Measurements from ENCODE around the gene CAMTA1.

CAMTA1 gene

DNA sequence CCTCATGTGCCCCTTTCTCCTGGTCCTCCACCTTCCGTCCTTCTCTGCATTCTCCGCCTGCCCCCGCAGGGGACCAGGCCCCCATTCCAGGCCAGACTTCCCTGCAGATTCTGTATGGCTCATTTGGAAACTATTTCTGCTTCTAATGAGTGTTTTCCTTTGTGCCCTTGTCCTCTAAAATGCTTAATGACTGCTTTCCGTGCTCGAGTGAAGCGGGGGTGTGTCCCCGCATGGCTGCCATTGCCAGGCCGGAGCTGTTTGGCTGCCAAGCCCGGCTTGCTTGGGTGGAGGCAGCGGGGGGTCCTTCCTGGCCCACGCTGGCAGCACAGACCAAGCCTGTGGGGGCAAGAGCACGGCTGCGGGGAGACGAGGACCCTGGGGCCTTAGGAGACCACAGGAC, 686.6 kb downstream of the CAMTA1 start:
- Histone ChIP-seq H3K36me3 (ENCODE audit: control insufficient read depth, insufficient read depth, low read length) (no peaks in the 10 kb centered on the region), H3K9ac (ENCODE audit: low read length) (no peak overlapping the region), H3K27me3 (ENCODE audit: control insufficient read depth, insufficient read depth, low read length) (no peaks in the 10 kb centered on the region)

DNA sequence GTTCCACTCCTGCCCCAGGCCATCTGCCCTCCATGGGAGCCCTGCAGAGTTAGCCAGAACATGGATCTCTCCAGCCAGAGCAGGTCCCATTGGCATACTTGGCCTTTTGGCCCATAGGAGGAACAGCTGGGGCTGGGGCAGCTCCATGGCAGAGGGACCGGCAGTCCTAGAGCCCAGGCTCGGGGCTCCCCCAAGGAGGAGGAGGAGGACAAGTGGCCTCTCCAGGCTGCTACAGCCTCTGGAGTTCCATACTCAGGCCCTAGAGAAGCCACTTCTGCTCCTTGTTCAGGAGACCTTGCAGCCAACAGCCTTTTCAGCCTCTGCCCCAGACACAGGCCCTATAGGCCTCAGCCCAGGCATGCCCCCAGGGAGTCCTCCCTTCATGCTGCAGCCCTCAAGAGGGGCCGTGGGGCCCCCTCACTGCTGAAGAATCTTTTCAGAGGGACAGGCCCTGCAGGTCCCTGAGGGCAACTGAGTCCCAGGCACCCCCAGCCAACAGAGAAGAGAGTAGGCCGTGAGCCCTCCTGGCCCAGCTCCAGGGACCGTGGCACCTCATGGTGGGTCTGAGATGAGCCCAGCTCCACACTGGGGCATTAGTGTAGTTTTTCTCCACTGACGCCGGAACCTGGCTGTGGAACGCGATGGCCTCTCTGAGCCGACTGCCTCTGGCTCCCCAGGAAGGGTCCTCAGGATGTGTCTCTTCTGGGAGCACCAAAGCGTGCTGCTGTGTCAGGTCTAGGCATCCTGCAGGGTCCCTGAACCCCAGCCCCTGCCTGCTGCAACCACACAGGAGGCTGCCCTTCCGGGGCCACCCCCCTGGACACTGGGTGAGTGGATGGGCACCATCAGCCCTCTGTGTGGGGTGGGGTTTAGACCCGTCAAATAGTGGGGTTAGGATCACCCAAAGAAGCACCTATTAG, 688.2 kb downstream of the CAMTA1 start:
- no peaks in the 10 kb centered on the region for H3K36me3 ChIP-seq (ENCODE audit: control insufficient read depth, insufficient read depth, low read length)
- peaks cover 3% of the 10 kb centered on the region; the same call in 1 of the 2 replicates for H3K4me1 ChIP-seq (ENCODE audit: control insufficient read depth, insufficient read depth, low read length)
- H3K27me3 ChIP-seq (ENCODE audit: control insufficient read depth, insufficient read depth, low read length), result no peaks in the 10 kb centered on the region
- 0 out of 2 replicates have a peak, but pooled peaks cover under 1% of the 10 kb centered on the region for H3K9me3 ChIP-seq (ENCODE audit: control insufficient read depth, insufficient read depth, low read depth, low read length)
- no peak overlapping the region for H3K9ac ChIP-seq (ENCODE audit: low read length)
- H3K4me3 ChIP-seq (ENCODE audit: low read depth, low read length), result no peak overlapping the region
- no peak overlapping the region for H3K27ac ChIP-seq (ENCODE audit: low read depth, low read length)

More for the DNA sequence above, 686.6 kb downstream of the CAMTA1 start:
- no peaks in the 10 kb centered on the region; the same call in 1 of the 2 replicates for H3K4me1 ChIP-seq (ENCODE audit: control insufficient read depth, insufficient read depth, low read length)
- peaks cover 4% of the 10 kb centered on the region; the same call in 1 of the 2 replicates for H3K9me3 ChIP-seq (ENCODE audit: control insufficient read depth, insufficient read depth, low read depth, low read length)
- no peak overlapping the region for H3K27ac ChIP-seq (ENCODE audit: low read depth, low read length)
- no peak overlapping the region for H3K4me3 ChIP-seq (ENCODE audit: low read depth, low read length)

DNA sequence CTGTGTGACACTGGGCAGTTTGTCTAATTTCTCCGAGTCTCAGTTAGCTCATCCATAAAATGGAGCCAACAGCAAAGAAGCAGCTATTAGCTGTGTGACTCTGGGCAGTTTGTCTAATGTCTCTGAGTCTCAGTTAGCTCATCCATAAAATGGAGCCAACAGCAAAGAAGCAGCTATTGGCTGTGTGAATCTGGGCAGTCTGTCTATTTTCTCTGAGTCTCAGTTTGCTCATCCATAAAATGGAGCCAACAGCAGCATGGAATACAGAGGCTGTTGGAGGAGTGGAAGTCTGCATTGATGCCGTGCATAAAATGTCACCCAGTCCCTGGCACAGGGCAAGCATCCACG, 688.9 kb downstream of the CAMTA1 start:
- H3K4me1 ChIP-seq (ENCODE audit: control insufficient read depth, insufficient read depth, low read length), result peaks cover 3% of the 10 kb centered on the region; the same call in 1 of the 2 replicates
- no peaks in the 10 kb centered on the region for H3K27me3 ChIP-seq (ENCODE audit: control insufficient read depth, insufficient read depth, low read length)
- no peak overlapping the region for H3K27ac ChIP-seq (ENCODE audit: low read depth, low read length)
- no peak overlapping the region for H3K9ac ChIP-seq (ENCODE audit: low read length)
- no peak overlapping the region for H3K4me3 ChIP-seq (ENCODE audit: low read depth, low read length)
- no peaks in the 10 kb centered on the region for H3K36me3 ChIP-seq (ENCODE audit: control insufficient read depth, insufficient read depth, low read length)
- no peaks in the 10 kb centered on the region for H3K9me3 ChIP-seq (ENCODE audit: control insufficient read depth, insufficient read depth, low read depth, low read length)

- Histone ChIP-seq H3K36me3 (ENCODE audit: control insufficient read depth, insufficient read depth, low read length) (no peaks in the 10 kb centered on the region), H3K27me3 (ENCODE audit: control insufficient read depth, insufficient read depth, low read length) (no peaks in the 10 kb centered on the region), H3K4me3 (ENCODE audit: low read depth, low read length) (no peak overlapping the region), H3K9ac (ENCODE audit: low read length) (no peak overlapping the region), H3K4me1 (ENCODE audit: control insufficient read depth, insufficient read depth, low read length) (peaks cover 3% of the 10 kb centered on the region; the same call in 1 of the 2 replicates), H3K9me3 (ENCODE audit: control insufficient read depth, insufficient read depth, low read depth, low read length) (no peaks in the 10 kb centered on the region), H3K27ac (ENCODE audit: low read depth, low read length) (no peak overlapping the region)
Measured at GRCh38 chr1:7474786-7475502, 689.7 kb downstream of the CAMTA1 start.

- no peaks in the 10 kb centered on the region for H3K36me3 ChIP-seq (ENCODE audit: control insufficient read depth, insufficient read depth, low read length)
- no peak overlapping the region for H3K4me3 ChIP-seq (ENCODE audit: low read depth, low read length)
- no peaks in the 10 kb centered on the region for H3K9me3 ChIP-seq (ENCODE audit: control insufficient read depth, insufficient read depth, low read depth, low read length)
- H3K9ac ChIP-seq (ENCODE audit: low read length), result no peak overlapping the region
- peaks cover 3% of the 10 kb centered on the region; the same call in 1 of the 2 replicates for H3K4me1 ChIP-seq (ENCODE audit: control insufficient read depth, insufficient read depth, low read length)
- H3K27ac ChIP-seq (ENCODE audit: low read depth, low read length), result no peak overlapping the region
- no peaks in the 10 kb centered on the region for H3K27me3 ChIP-seq (ENCODE audit: control insufficient read depth, insufficient read depth, low read length)
Measured at GRCh38 chr1:7475691-7476090, 690.4 kb downstream of the CAMTA1 start.

DNA sequence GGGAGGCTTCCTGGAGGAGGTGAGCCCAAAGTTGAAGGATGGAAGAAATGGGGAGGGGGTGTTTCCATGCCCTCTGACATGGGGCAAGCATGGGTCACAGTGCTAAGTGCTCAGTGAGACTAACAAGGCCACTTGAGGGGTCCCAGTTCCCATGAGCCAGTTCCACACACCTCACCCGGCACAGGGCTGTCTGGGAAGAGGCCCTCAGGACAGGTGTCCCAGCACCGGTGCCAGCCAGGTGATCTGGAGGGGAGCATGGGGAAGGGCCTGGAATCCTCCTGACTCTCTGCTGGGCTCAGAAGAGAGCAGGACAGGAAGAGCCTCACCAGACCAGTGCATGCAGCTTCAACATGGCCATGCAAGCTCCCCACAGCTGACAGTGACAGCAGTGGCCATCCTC, 691.1 kb downstream of the CAMTA1 start:
- no peak overlapping the region for H3K27ac ChIP-seq (ENCODE audit: low read depth, low read length)
- H3K27me3 ChIP-seq (ENCODE audit: control insufficient read depth, insufficient read depth, low read length), result no peaks in the 10 kb centered on the region
- H3K4me1 ChIP-seq (ENCODE audit: control insufficient read depth, insufficient read depth, low read length), result peaks cover 3% of the 10 kb centered on the region; the same call in 1 of the 2 replicates
- no peaks in the 10 kb centered on the region for H3K9me3 ChIP-seq (ENCODE audit: control insufficient read depth, insufficient read depth, low read depth, low read length)
- no peaks in the 10 kb centered on the region for H3K36me3 ChIP-seq (ENCODE audit: control insufficient read depth, insufficient read depth, low read length)
- H3K4me3 ChIP-seq (ENCODE audit: low read depth, low read length), result no peak overlapping the region
- H3K9ac ChIP-seq (ENCODE audit: low read length), result no peak overlapping the region

DNA sequence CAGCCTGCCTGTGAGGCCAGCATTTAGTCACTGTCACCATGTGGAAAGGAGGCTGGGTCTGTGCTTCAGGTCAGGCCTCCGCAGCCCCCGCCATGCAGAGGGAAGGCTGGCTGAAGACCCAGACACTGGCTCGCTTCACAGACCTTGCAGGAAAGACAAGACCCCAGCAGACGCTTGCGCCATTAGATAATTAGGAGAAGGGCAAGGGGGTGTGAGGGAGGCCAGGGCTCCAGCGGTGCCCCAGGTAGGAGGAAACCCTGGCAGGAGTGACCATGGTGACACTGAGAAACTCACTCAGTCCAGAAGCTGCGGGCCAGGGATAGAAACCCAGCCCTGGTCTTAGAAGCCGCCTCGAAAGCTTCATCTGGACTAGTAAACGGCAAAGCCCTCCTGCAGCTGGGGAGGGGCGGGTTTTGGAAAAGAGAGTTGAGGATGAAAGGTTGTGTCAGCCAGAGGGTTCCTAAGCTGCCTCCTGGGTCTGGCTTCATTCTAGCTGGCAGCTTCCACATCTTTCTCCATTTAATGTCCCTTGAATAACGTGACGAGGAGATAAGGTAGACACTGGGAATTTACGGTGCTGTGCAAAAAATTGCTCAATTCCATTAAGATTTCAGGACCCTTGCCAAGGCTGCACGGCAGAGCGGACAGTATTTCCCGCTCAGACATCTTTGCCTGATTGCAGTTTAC, 691.8 kb downstream of the CAMTA1 start:
- H3K9ac ChIP-seq (ENCODE audit: low read length), result no peak overlapping the region
- peaks cover 3% of the 10 kb centered on the region; the same call in 1 of the 2 replicates for H3K4me1 ChIP-seq (ENCODE audit: control insufficient read depth, insufficient read depth, low read length)
- no peaks in the 10 kb centered on the region for H3K27me3 ChIP-seq (ENCODE audit: control insufficient read depth, insufficient read depth, low read length)
- H3K4me3 ChIP-seq (ENCODE audit: low read depth, low read length), result no peak overlapping the region
- H3K27ac ChIP-seq (ENCODE audit: low read depth, low read length), result no peak overlapping the region
- no peaks in the 10 kb centered on the region for H3K36me3 ChIP-seq (ENCODE audit: control insufficient read depth, insufficient read depth, low read length)
- H3K9me3 ChIP-seq (ENCODE audit: control insufficient read depth, insufficient read depth, low read depth, low read length), result no peaks in the 10 kb centered on the region

DNA sequence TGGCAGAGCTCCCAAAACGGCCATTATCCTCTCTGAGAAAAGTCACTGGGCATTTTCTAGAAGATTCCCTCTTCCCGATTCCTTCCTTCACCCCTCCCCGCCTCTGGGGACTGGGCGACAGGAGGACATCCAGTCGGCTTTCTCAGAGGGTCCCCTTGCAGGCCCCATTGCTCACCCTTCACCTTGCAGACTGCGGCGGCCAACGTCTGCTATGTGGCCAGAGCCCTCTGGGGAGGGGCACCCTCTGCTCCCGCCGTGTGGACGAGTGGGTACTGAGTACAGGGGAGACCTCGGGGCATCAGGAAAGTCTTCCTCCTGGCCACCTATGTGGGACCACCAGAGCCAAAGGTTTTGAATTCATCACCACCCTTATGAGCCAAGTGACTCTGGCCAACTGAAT, 692.3 kb downstream of the CAMTA1 start:
- H3K27me3 ChIP-seq (ENCODE audit: control insufficient read depth, insufficient read depth, low read length), result no peaks in the 10 kb centered on the region
- H3K27ac ChIP-seq (ENCODE audit: low read depth, low read length), result no peak overlapping the region
- no peaks in the 10 kb centered on the region for H3K36me3 ChIP-seq (ENCODE audit: control insufficient read depth, insufficient read depth, low read length)

DNA sequence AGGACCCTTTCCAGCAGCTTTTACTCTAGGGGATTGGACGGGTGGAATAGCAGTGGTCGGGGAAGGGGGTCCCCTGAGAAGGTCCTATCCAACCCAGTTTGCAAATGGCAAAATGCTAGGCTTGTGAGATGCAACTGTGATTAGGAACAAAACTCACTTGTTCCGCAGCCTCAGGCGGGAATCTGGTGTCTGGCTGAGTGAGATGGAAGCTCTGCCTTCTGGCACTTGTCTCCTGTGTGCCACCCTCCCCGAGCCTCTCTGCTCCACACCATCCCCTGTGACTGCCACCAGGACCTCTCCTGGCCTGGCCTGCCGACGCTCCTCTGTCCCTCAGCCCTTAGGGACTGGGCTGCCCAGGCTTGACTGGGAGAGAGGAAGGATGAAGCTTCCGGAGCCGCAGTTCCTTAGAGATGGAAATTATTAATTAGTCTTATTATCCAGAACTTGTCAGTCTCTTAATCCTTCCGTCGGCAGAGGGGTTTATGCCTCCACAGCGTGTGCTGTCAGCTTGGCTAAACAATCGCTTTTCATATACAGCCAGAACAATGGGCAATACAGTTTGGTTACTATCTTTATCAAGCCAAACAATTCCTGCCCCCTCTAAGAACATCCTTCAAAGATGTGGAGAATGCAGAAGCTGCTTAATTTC, 693.0 kb downstream of the CAMTA1 start:
- H3K36me3 ChIP-seq (ENCODE audit: control insufficient read depth, insufficient read depth, low read length), result no peaks in the 10 kb centered on the region
- no peaks in the 10 kb centered on the region for H3K27me3 ChIP-seq (ENCODE audit: control insufficient read depth, insufficient read depth, low read length)
- H3K27ac ChIP-seq (ENCODE audit: low read depth, low read length), result no peak overlapping the region

More for the DNA sequence above, 692.3 kb downstream of the CAMTA1 start:
- Histone ChIP-seq H3K4me3 (ENCODE audit: low read depth, low read length) (no peak overlapping the region), H3K4me1 (ENCODE audit: control insufficient read depth, insufficient read depth, low read length) (peaks cover 4% of the 10 kb centered on the region; the same call in 1 of the 2 replicates), H3K9ac (ENCODE audit: low read length) (no peak overlapping the region), H3K9me3 (ENCODE audit: control insufficient read depth, insufficient read depth, low read depth, low read length) (no peaks in the 10 kb centered on the region)

DNA sequence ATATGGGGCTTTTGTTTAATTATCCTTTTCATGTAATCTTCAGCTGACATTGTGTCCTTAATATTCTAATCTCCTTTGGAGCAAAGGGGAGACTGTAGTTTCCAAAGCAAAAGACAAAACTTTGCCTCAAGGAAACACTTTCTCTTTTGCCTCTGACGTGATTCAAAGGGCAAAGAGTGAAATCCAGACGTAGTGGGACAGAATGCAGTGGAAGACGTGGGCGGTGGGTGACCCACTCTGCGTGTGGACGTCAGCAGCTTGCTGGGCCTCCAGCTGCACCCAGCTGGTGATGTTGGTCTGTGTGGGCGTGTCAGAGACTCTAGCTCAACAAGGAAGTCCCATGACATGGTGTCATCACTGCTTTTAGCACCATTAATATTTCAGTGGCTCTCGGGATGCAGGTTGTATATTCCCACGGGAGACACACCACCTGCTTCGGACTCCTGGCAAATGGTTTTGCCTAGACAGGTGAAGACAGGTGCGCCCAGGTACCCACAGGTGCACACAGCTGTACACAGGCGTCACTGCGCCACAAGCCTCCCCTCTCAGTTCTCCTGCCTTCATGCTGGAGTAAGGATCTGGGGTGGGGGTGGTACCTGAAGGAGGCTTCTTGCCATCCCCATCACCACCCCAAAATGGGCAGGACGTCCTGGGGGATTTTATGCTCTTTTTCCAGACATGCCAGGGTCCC, 693.7 kb downstream of the CAMTA1 start:
- Histone ChIP-seq H3K27me3 (ENCODE audit: control insufficient read depth, insufficient read depth, low read length) (no peaks in the 10 kb centered on the region), H3K9me3 (ENCODE audit: control insufficient read depth, insufficient read depth, low read depth, low read length) (no peaks in the 10 kb centered on the region), H3K27ac (ENCODE audit: low read depth, low read length) (no peak overlapping the region)

More for the DNA sequence above, 693.0 kb downstream of the CAMTA1 start:
- H3K9ac ChIP-seq (ENCODE audit: low read length), result no peak overlapping the region
- H3K9me3 ChIP-seq (ENCODE audit: control insufficient read depth, insufficient read depth, low read depth, low read length), result no peaks in the 10 kb centered on the region
- peaks cover 11% of the 10 kb centered on the region; the same call in 1 of the 2 replicates for H3K4me1 ChIP-seq (ENCODE audit: control insufficient read depth, insufficient read depth, low read length)
- H3K4me3 ChIP-seq (ENCODE audit: low read depth, low read length), result no peak overlapping the region

More for the DNA sequence above, 693.7 kb downstream of the CAMTA1 start:
- H3K36me3 ChIP-seq (ENCODE audit: control insufficient read depth, insufficient read depth, low read length), result no peaks in the 10 kb centered on the region
- peaks cover 11% of the 10 kb centered on the region; the same call in 1 of the 2 replicates for H3K4me1 ChIP-seq (ENCODE audit: control insufficient read depth, insufficient read depth, low read length)
- no peak overlapping the region for H3K4me3 ChIP-seq (ENCODE audit: low read depth, low read length)
- no peak overlapping the region for H3K9ac ChIP-seq (ENCODE audit: low read length)
